AG20443 (cell line): Measurements from ENCODE around the gene ECSIT.
"Not testable (repeated sequence)": the region's sequence is repeated elsewhere in the genome, so short reads cannot be mapped to it uniquely, and the experiment has no call there.

Source experiments
- DNase-seq: peaks from one replicate; pipeline ENCODE4 v3.0.0; 2012; ENCODE audit warnings: low spot score, mixed read lengths

ECSIT gene

GRCh38 chr19:11475861-11476260 is 53.1 kb downstream of the ECSIT start:
- no peak for DNase-seq

GRCh38 chr19:11475343-11475742 is 53.6 kb downstream of the ECSIT start:
- DNase-seq = not testable (repeated sequence)

GRCh38 chr19:11473725-11474124 is 55.2 kb downstream of the ECSIT start:
- DNase-seq = no peak

GRCh38 chr19:11468266-11468845 is 60.6 kb downstream of the ECSIT start:
- not testable (repeated sequence) for DNase-seq

GRCh38 chr19:11465600-11465999 is 63.3 kb downstream of the ECSIT start:
- DNase-seq = no peak

- DNase-seq = no peak
Measured at GRCh38 chr19:11464333-11465265, 64.3 kb downstream of the ECSIT start.

GRCh38 chr19:11463391-11463790 is 65.5 kb downstream of the ECSIT start:
- no peak for DNase-seq

GRCh38 chr19:11461453-11461852 is 67.5 kb downstream of the ECSIT start:
- no peak for DNase-seq

- DNase-seq = no peak
Measured at GRCh38 chr19:11460207-11460606, 68.7 kb downstream of the ECSIT start.

GRCh38 chr19:11458912-11459311 is 70.0 kb downstream of the ECSIT start:
- DNase-seq = not testable (repeated sequence)

GRCh38 chr19:11458236-11458900 is 70.6 kb downstream of the ECSIT start:
- no peak for DNase-seq

GRCh38 chr19:11457831-11458230 is 71.1 kb downstream of the ECSIT start:
- no peak for DNase-seq

- no peak for DNase-seq
Measured at GRCh38 chr19:11457115-11457514, 71.8 kb downstream of the ECSIT start.

- no peak for DNase-seq
Measured at GRCh38 chr19:11456659-11457058, 72.3 kb downstream of the ECSIT start.
